22Rv1 (cell line): ENCODE results near the gene KRT6C.

Source experiments
- H3K27ac ChIP-seq: fragments of 450-650 bp; 2 replicates; pipeline ENCODE4 v1.5.1; 2017
- ZFX ChIP-seq: fragments of 450-650 bp; IDR thresholded peaks from 2 replicates; pipeline ENCODE4 v1.6.1; 2017; ENCODE audit warnings: antibody characterized with exemption, borderline replicate concordance
- TF ChIP-seq, protein P1 (sequence below): fragments of 450-650 bp; IDR thresholded peaks from 2 replicates; pipeline ENCODE4 v1.5.1; 2017; ENCODE audit warnings: mild to moderate bottlenecking

The KRT6C gene

DNA sequence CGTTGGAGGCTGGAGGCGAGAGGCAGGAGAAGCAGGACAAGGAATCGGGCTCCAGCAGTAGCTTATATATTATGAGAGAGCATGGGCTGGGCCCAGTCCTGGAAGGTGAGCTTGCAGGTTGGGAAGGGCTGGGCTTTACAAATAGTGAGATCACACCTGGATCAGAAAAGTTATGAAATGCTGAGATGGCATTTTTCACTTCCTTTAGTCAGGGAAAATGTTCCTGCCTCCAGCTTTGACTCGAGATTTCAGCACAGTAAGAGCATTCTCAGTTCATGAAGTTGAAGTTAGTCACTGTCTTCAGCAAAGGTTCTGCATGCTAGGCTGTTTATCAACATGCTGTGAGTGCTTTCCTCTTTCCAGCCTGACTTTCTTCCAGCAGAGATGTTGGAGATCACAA, at the start of gene KRT6C:
Gene KRT6C, minus strand, starts transcription at position 38 of the 400 bp plus-strand sequence. CDS start 68 bp downstream, outside the sequence.
- H3K27ac ChIP-seq: no peak within 1 kb of the TSS
- TF ChIP-seq, protein P1, sequence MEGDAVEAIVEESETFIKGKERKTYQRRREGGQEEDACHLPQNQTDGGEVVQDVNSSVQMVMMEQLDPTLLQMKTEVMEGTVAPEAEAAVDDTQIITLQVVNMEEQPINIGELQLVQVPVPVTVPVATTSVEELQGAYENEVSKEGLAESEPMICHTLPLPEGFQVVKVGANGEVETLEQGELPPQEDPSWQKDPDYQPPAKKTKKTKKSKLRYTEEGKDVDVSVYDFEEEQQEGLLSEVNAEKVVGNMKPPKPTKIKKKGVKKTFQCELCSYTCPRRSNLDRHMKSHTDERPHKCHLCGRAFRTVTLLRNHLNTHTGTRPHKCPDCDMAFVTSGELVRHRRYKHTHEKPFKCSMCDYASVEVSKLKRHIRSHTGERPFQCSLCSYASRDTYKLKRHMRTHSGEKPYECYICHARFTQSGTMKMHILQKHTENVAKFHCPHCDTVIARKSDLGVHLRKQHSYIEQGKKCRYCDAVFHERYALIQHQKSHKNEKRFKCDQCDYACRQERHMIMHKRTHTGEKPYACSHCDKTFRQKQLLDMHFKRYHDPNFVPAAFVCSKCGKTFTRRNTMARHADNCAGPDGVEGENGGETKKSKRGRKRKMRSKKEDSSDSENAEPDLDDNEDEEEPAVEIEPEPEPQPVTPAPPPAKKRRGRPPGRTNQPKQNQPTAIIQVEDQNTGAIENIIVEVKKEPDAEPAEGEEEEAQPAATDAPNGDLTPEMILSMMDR: no peak
- TF ChIP-seq ZFX: no peak

DNA sequence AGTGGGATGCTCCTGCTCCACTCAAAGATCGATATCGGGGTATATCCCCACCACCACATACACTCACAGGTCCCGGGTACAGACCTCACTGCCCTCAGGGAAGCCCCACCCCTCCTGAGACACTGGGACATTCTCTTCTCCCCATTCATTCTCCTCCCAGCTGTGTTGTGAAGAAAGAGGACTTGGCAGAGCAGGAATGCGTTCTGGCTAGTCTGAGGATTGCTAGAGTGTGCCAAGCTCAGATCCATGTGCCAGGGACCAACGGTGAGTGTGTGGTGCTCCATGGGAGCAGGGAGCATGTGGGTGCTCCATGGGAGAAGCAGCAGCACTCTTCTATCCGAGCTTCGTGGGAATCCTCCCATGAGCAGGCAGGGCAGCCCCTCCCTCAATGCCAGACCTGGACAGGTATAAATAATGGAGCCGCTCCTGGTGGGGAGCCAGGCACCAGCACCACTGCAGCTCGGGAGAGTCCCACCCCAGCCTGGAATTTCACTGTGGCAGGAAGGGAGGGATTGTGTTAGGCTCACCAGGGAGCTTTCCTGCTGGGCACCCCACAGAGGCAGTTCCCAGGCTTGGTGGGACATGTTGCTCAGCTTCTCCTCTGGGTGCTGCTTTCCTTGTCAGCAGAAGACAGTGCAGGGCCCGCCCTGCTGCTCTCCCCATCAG, 48.9 kb upstream of the KRT6C start:
- H3K27ac ChIP-seq: no peak overlapping the region
- TF ChIP-seq ZFX: no peak
- TF ChIP-seq, protein P1: no peak

DNA sequence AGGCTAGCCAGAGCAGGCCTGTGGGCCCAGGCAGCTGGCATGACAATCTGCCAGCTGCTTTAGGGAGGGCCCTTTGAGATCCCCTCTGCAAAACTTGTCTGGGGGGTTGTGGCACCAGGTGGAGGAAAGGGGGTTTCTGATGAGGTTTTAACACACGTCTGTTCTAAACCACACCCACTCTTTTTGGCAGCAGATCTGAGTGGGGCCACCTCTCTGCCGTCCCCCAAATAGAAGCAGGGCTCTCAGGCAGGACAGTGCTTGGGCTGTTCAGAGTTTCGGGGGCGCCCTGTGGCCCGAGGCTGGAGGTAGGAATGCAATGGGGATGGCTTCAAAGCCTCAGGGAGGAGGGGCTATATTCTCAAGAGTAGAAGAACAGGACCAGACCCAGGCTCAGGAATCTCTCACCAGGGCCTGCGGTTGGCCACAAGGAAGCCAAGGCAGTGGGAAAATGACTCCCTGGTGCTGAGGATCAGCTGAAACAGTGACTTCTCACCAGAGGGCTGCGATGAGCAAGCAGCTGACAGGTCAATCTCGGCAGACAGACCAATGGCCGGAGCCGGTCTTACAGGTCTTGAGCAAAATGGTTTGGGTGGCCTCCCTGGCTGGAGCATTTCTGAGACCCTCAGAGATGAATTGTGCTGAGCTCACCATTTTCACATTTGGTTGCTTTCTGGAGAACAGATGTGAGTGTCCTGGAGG, 48.1 kb upstream of the KRT6C start:
- no peak overlapping the region for H3K27ac ChIP-seq
- TF ChIP-seq, protein P1: no peak
- no peak for TF ChIP-seq ZFX

DNA sequence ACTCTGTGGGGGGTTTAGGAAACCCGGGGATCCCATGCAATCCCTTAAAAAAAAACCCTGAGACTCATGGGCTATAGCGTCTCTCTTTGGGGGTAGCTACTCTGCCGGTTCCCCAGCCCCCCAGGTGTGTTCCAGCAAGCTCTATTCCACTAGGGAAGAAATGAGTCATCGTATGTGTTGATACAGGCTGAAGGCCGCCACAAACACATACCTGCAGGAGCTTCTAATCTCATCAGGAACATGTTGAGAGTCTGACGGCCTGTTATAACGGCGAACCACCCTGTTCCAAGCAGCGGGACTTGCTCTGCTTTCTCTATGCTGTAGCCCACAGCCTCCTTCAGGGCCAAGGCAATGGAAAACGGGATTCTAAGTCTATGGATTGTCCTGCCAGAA, 47.6 kb upstream of the KRT6C start:
- no peak overlapping the region for H3K27ac ChIP-seq
- TF ChIP-seq, protein P1: no peak
- no peak for TF ChIP-seq ZFX

DNA sequence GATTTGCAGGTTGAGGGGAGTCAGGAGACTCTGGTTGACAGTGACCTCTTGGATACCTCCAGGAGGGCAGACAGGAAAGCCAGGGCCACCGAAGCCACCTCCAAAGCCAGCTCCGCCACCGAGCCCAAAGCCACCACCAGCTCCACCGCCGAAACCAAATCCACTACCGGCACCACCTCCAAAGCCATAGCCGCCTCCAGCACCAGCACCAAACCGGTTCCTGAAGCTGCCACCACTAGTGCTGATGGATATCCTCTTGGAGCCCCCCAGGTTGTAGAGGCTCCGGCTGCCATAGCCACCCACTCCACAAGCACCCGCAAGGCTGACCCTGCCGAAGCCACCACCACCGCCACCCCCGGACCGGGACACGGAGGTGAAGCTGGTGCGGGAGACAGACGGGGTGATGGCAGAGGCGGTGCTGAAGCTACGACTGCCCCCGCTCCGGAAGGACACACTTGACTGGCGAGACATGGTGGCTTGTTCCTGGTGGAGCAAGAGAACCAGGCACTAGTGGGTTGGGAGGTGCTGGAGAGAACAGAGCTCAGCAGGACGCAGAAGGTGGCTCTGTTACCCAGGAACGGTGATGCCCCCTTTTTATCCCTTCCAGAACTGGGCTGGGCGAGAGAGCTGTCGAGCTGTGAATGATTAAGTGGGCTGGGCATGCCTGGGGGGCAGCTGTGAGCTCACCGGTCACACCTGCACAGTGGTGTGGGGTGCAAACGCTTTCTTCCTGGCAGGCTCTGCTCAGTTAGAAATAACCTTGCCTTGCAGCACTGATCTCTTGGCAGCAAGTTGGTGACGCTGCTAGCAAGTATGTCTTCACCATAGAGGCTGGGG, 46.4 kb upstream of the KRT6C start, which contains the start of gene KRT5:
Gene KRT5, minus strand, starts transcription at position 569 of the 837 bp plus-strand sequence. Its CDS starts 98 bp downstream, at position 471.
- TF ChIP-seq ZFX: no peak
- no peak within 1 kb of the TSS for H3K27ac ChIP-seq

DNA sequence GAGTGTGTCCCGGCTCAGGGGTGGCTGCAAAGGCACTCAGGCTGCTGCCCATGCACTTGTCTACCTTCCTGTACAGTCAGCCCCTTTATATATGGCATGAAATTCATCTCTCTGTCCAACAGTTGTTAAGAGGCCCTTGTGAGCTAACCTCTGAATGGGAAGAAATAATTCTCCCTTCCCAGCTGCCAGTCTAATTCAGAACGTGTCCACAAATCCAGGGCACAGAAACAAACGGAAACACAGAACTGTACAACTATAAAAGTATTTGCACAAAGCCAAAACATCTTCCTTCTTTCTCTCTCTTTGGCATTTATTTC, 45.7 kb upstream of the KRT6C start:
- TF ChIP-seq, protein P1: no peak
- no peak for TF ChIP-seq ZFX
- no peak overlapping the region for H3K27ac ChIP-seq

DNA sequence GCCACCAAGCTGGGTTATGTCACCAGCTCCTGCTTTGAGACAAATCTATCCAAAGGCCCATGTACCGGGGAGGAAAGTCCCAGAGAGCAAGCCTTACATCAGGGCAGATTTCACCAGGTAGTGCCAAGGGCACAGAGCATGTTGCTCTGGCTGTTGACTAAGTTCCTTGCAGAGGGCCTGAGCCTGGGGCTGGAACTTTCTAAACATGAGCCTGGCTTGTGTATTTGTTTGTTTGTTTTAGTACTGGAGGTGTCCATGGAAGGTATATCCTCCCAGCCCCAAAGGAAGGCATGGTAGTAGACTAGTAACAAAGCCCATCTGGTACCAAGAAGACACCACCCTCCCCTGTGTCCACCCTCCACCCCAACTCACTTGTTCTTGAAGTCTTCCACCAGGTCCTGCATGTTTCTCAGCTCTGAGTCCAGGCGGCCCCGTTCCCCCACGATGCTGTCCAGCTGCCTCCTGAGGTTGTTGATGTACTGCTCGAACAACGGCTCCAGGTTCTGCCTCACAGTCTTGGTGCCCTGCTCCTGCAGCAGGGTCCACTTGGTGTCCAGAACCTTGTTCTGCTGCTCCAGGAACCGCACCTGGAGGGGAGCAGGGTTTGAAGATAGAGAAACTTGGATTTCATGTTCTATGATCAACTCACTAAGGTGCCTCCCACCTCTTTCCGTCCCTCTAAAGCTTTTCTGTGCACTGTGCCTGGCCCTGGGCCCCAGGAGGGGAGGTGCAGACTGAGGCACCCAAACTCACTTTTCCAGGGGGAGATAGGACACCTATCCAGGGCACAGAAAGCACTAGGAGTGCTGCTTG, 45.2 kb upstream of the KRT6C start:
- TF ChIP-seq, protein P1: no peak
- TF ChIP-seq ZFX: no peak
- no peak overlapping the region for H3K27ac ChIP-seq
